Upper lobe of left lung (tissue), 4 donors: ENCODE results near the gene CELSR1.

Experiments used
- POLR2A ChIP-seq, 4 donors: fragments of 450-650 bp; IDR thresholded peaks; one replicate each; pipeline ENCODE4 v1.5.1; 2016 to 2017; ENCODE audit warnings: antibody characterized with exemption in 4 of 4, mild to moderate bottlenecking in 2 of 4
- TF ChIP-seq, protein P1 (sequence below), 6 experiments: fragments of 450-650 bp in 4 of 6; fragments of 200-600 bp in 2 of 6; sonication (generic) in 2 of 6; IDR thresholded peaks; one replicate each; pipeline ENCODE4 v1.5.1; 2016 to 2019; ENCODE audit warnings: antibody characterized with exemption in 6 of 6

DNA sequence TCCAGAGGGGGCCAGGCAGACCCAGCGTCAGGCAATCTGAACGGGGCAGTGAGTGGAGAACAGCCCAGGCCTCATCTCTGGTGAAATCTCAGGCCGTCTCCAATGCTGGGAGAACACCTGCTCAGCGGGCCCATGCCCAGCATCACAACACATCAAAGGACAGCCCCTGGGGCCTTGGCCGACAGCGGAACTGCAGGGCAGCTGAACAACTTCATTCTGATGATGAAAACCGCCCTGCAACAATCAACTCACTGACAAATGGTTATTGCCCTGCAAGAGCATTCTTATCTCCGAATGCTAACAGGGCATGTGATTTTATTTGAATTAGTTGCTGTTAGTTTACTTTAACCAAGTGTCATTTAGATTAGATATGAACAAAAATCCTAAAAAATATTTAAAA is 14.6 kb downstream of the CELSR1 start:
- TF ChIP-seq, protein P1, sequence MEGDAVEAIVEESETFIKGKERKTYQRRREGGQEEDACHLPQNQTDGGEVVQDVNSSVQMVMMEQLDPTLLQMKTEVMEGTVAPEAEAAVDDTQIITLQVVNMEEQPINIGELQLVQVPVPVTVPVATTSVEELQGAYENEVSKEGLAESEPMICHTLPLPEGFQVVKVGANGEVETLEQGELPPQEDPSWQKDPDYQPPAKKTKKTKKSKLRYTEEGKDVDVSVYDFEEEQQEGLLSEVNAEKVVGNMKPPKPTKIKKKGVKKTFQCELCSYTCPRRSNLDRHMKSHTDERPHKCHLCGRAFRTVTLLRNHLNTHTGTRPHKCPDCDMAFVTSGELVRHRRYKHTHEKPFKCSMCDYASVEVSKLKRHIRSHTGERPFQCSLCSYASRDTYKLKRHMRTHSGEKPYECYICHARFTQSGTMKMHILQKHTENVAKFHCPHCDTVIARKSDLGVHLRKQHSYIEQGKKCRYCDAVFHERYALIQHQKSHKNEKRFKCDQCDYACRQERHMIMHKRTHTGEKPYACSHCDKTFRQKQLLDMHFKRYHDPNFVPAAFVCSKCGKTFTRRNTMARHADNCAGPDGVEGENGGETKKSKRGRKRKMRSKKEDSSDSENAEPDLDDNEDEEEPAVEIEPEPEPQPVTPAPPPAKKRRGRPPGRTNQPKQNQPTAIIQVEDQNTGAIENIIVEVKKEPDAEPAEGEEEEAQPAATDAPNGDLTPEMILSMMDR (IDR thresholded peaks at IDR 0.05): no peak
- TF ChIP-seq POLR2A (IDR thresholded peaks at IDR 0.05): no peak
